NCI-H187 (cell line): Measurements from ENCODE around the gene CCDC6.
"Not testable (repeated sequence)": the region's sequence is repeated elsewhere in the genome, so short reads cannot be mapped to it uniquely, and the experiment has no call there.

Experiments
- DNase-seq, 2 experiments: peaks; one replicate each; lab custom pipeline; 2025; lab: John Stamatoyannopoulos, UW

Gene CCDC6

GRCh38 chr10:59880971-59881510 is 25.3 kb downstream of the CCDC6 start:
- no peak for DNase-seq

- no peak for DNase-seq
Observed at GRCh38 chr10:59880019-59880717, 26.2 kb downstream of the CCDC6 start.

- no peak for DNase-seq
Observed at GRCh38 chr10:59879363-59879913, 26.9 kb downstream of the CCDC6 start.

DNA sequence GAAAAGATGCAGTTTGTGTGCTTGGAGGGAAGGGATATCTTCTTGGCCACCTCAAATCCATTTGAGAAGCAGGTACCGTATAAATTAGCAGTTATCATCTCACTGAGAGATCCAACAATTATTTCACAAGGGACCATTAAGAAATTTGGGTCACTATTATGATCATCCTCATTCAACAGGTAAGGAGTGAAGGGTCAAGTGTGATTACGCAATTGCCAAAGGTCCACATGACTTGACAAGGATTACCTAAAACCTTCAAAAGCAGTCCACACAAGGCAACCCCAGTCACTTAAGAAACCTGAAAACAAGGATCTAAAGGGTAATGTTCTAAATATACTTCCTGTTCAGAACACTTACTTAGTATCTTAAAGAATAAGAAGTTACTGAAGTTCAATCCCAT is 27.4 kb downstream of the CCDC6 start:
- DNase-seq = no peak

GRCh38 chr10:59878289-59878688 is 28.1 kb downstream of the CCDC6 start:
- DNase-seq = no peak

DNA sequence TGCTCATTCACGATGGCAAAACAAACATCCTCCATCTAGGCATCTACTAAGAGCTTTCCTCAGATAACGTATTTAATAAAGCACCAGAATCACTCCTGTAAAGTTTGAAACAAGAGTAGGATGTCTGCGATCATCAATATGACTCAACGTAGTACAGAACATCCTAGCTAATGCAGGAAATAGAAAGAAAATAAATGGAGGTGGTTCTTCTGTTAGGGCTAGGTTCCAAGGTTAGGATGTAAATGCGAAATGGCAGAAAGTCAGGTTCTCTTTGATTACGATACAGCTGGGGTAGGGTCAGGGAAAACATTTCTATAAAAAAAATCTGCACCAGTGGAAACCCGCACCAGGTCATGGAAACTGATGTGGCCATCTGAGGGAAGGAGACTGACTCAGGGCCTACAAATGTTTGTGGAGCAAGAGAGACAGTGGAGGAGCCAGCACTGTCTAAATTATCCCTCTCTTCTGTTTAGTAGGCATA is 29.1 kb downstream of the CCDC6 start:
- DNase-seq = no peak

DNA sequence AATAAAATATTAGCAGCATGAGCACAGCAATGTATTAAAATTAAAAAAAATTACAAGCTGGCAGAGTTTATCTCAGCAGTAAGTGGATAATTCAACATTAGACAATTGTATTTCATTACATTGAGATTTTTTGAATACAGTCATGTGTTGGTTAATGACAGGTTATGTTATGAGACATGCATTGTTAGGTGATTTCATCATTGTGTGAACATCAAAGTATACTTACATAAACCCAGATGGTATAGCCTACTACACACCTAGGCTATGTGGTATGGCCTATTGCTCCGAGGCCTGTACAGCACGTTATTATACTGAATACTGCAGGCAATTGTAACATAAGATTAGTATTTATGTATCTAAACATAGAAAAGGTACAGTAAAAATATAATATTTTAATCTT is 29.7 kb downstream of the CCDC6 start:
- DNase-seq = no peak

GRCh38 chr10:59876208-59876607 is 30.1 kb downstream of the CCDC6 start:
- not testable (repeated sequence) for DNase-seq

GRCh38 chr10:59873896-59874295 is 32.5 kb downstream of the CCDC6 start:
- no peak for DNase-seq

DNA sequence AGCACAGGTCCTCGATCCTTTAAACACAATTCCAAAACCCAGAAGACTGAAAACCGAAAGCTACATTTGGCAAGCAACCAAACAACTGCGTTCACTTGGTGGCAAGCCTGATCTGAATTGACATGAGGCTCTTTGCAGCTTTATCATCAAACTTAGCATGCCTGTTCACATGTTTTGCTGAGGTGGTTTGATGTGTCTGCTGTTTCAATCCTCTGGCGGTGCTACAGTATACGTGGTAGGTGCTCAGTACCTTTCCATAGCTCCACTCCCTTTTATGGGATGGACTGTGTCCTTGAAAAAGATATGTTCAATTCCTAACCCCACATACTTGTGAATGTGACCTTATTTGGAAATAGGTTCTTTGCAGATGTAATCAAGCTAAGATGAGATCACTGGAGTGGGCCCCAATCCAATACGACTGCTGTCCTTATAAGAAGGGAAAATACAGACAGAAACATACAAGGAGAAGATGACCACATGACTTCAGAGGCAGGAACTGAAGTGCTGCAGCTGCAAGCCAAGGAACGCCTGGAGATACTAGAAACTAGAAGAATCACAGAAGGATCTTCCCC is 33.4 kb downstream of the CCDC6 start:
- no peak for DNase-seq

- DNase-seq = no peak
Observed at GRCh38 chr10:59870152-59870551, 36.2 kb downstream of the CCDC6 start.

GRCh38 chr10:59869594-59869940 is 36.8 kb downstream of the CCDC6 start:
- DNase-seq = no peak

DNA sequence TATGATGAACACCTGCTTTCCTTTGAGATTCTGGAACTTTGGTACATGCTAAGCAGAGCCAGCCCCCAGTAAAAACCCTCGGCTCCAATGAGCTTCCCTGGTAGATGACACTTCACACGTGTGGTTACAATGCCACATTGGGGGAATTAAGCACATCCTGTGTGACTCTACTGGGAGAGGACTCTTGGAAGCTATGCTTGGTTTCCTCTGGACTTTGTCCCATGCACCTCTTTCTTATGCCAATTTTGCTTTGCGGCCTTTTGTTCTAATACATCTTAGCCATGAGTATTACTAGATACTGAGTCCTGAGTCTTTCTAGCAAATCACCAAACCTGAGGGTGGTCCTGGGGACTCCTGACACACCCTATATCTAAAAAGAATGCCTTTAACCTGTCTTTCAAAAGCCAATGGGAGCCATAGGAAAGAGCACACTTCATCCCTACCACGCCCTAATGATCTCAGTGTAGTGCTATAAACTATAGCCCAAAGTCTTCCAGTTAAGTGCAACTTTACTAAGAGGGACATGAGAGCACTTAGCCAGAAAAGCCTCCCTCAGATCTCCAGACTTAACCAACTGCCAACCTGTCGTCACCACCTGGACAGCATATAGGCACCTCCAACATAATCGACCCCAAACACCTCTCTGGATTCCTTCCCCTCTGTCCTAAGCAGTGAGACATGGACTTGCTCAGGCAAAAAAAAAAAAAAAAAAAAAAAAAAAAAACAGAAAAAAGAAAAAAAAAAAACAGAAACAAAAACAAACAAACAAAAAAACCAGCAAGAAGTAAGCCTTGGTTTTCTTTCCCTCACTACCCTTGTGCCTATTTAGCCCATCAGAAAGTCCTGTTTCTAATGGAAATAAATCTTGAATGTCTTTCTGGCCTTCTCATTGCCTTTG is 37.4 kb downstream of the CCDC6 start:
- DNase-seq = peak in 1 of 2 experiments; percentile 18

DNA sequence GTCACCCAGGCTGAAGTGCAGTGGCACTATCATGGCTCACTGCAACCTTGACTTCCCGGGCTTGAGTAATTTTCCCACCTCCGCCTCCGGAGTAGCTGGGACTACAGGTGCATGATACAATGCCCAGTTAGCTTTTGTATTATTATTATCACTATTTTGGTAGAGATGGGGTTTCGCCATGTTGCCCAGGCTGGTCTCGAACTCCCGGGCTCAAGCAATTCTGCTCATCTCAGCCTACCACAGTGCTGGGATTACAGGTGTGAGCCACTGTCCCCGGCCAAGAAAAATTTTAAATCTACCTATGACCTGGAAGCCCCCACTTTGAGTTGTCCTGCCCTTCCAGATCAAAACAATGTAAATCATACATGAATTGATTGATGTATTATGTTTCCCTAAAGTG is 38.8 kb downstream of the CCDC6 start:
- no peak for DNase-seq

- no peak for DNase-seq
Observed at GRCh38 chr10:59865101-59865500, 41.3 kb downstream of the CCDC6 start.

GRCh38 chr10:59864141-59864962 is 42.0 kb downstream of the CCDC6 start:
- no peak for DNase-seq

GRCh38 chr10:59859570-59859969 is 46.8 kb downstream of the CCDC6 start:
- no peak for DNase-seq

- DNase-seq = no peak
Observed at GRCh38 chr10:59857921-59858320, 48.4 kb downstream of the CCDC6 start.

DNA sequence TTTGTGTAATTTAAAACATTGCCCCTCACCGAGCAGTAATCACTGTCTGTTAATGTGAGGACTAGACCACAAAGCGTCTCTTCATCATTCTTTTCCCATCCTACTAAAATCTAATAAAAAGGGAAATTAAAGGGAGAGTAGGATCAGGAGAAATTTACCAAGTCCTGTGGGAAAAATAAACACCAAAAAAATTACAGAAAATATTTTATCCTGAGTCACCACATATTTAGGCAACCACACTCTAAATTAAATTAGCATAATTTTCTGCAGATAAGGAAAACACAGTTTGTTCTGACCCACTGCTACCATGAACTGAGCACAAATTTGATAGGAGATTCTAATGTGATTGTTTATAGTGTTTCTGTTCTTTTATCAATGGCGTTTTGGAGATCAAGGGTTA is 49.3 kb downstream of the CCDC6 start:
- DNase-seq = no peak

- DNase-seq = no peak
Observed at GRCh38 chr10:59856104-59856503, 50.3 kb downstream of the CCDC6 start.

DNA sequence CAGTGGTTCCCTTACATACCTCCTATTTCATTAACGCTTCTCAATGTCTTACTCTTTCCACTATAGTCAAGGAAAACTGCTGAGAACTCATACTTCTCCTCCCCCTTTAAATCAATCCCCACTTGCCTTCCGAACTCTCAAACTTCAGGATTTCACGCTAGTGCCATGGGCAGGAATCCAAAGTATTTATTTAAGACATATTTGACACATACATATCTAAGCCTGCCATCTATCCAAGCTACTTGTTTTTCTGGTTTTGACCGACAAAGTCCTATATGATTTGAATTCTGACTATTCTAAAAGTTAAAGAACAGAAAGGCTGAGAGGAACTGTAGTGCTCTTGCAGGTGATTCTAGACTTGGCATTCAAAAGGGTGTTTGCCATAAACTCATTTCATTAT is 51.8 kb downstream of the CCDC6 start:
- no peak for DNase-seq
